Testis (tissue), 3 donors: ENCODE data around the gene CLEC2D. TPM values are rescaled to one million over a fixed set of nuclear protein-coding genes. Genes with fewer than 3 reads are reported as not detected.
A peak's percentile ranks its signal among the peaks of the same experiment; 100 is the strongest.

ENCODE experiments used
- DNase-seq: peaks from one replicate; pipeline ENCODE4 v3.0.0-alpha.2; 2019
- H3K27ac ChIP-seq, 2 donors: fragments of 200-600 bp; sonication (generic); one replicate each; pipeline ENCODE4 v1.5.1; 2019
- H3K27me3 ChIP-seq: fragments of 200-600 bp; sonication (generic); one replicate; pipeline ENCODE4 v1.5.1; 2019
- H3K36me3 ChIP-seq: fragments of 200-600 bp; sonication (generic); one replicate; pipeline ENCODE4 v1.5.1; 2017; ENCODE audit warnings: low read depth; ENCODE audit errors: missing control alignments
- H3K4me1 ChIP-seq: fragments of 200-600 bp; sonication (generic); one replicate; pipeline ENCODE4 v1.5.1; 2019
- H3K4me3 ChIP-seq, 2 donors: fragments of 200-600 bp; sonication (generic); one replicate each; pipeline ENCODE4 v1.5.1; 2017 to 2019
- H3K9me3 ChIP-seq: fragments of 200-600 bp; sonication (generic); one replicate; pipeline ENCODE4 v1.5.1; 2017
- CTCF ChIP-seq, 3 experiments: fragments of 450-650 bp in 2 of 3; fragments of 200-600 bp in 1 of 3; sonication (generic) in 1 of 3; IDR thresholded peaks; one replicate each; pipeline ENCODE4 v1.5.1; 2016 to 2019; ENCODE audit warnings: antibody characterized with exemption in 3 of 3, mild to moderate bottlenecking in 2 of 3, moderate library complexity in 1 of 3
- POLR2A ChIP-seq: fragments of 450-650 bp; IDR thresholded peaks from one replicate; pipeline ENCODE4 v1.6.1; 2017; ENCODE audit warnings: antibody characterized with exemption, mild to moderate bottlenecking, moderate library complexity
- WGBS, 2 donors: methylation state at CpG; one replicate each; pipeline ENCODE4 v1.1.5; 2018; 5-methylcytosine and 5-hydroxymethylcytosine counted together
- intact Hi-C: fragments of 100-400 bp; cut with DNase I; formaldehyde crosslinking; loops from one replicate; pipeline ENCODE4 v1.15.1; 2023; ENCODE audit warnings: low total_unique reads
- polyA plus RNA-seq: library from polyadenylated mRNA; stranded (reverse); fragments of 350-450 nt; fragmentation: Illumina TruSeq; extraction: RNeasy Lipid Tissue Mini Kit (QIAGEN cat#74804); gene quantifications from one replicate; pipeline ENCODE4 v1.2.3, GENCODE V29; 2014; ENCODE audit warnings: low read depth, low replicate concordance; ENCODE audit not compliant: insufficient read depth
- small RNA-seq, 2 donors: library from RNA; depleted of rRNA; stranded (forward); fragments of <200 nt; gene quantifications; one replicate each; pipeline ENCODE3, GENCODE V24; 2016
- total RNA-seq, 2 donors: library from RNA; depleted of rRNA; stranded (reverse); fragments of >200 nt; gene quantifications; one replicate each; pipeline ENCODE4 v1.2.3, GENCODE V29; 2016

CLEC2D gene
- total and polyA plus RNA-seq, 3 donors from 2014 or later = 25.5 to 36.3 (median 32.1) TPM

- no peaks in the 10 kb centered on the region for H3K9me3 ChIP-seq
- no peak for DNase-seq
- peak overlapping the region in 1 of 2 donors; percentile 61 for H3K27ac ChIP-seq
- peak overlapping the region; percentile 51 to 59 for H3K4me3 ChIP-seq
- H3K4me1 ChIP-seq = no peaks in the 10 kb centered on the region
- no peaks in the 10 kb centered on the region for H3K27me3 ChIP-seq
- WGBS, 2 donors = 49 to 59% methylated on average over 7 of the region's 7 CpGs
- intact Hi-C loops = no loop called here
- H3K36me3 ChIP-seq = no peaks in the 10 kb centered on the region
- TF ChIP-seq CTCF (IDR thresholded peaks at IDR 0.05) (no peak), POLR2A (no peak)
These were observed 70.7 kb downstream of the CLEC2D start for GRCh38 chr12:9740106-9740750.

- DNase-seq = no peak
- no peaks in the 10 kb centered on the region for H3K4me1 ChIP-seq
- no peak overlapping the region for H3K27ac ChIP-seq
- H3K4me3 ChIP-seq = no peak overlapping the region
- no peak for TF ChIP-seq POLR2A
- no peaks in the 10 kb centered on the region for H3K27me3 ChIP-seq
- intact Hi-C loops = no loop called here
- 81 to 85% methylated on average over 4 of the region's 4 CpGs for WGBS, 2 donors
- no peaks in the 10 kb centered on the region for H3K9me3 ChIP-seq
- H3K36me3 ChIP-seq = no peaks in the 10 kb centered on the region
These were observed 72.2 kb downstream of the CLEC2D start for GRCh38 chr12:9741726-9742125.

GRCh38 chr12:9742661-9743060 is 73.1 kb downstream of the CLEC2D start:
- WGBS, 2 donors = 45 to 78% methylated on average over 5 of the region's 5 CpGs
- no peak for DNase-seq
- TF ChIP-seq CTCF (IDR thresholded peaks at IDR 0.05) (no peak), POLR2A (no peak)
- Histone ChIP-seq H3K27ac (no peak overlapping the region), H3K9me3 (no peaks in the 10 kb centered on the region), H3K4me3 (no peak overlapping the region), H3K27me3 (no peaks in the 10 kb centered on the region), H3K36me3 (no peaks in the 10 kb centered on the region), H3K4me1 (no peaks in the 10 kb centered on the region)
- intact Hi-C loops = no loop called here

GRCh38 chr12:9745199-9745598 is 75.7 kb downstream of the CLEC2D start:
- H3K27ac ChIP-seq = no peak overlapping the region
- no peak overlapping the region for H3K4me3 ChIP-seq
- no peak for TF ChIP-seq CTCF (IDR thresholded peaks at IDR 0.05)
- TF ChIP-seq POLR2A = no peak
- intact Hi-C loops = no loop called here
- H3K27me3 ChIP-seq = no peaks in the 10 kb centered on the region
- no peak for DNase-seq
- H3K9me3 ChIP-seq = no peaks in the 10 kb centered on the region
- H3K36me3 ChIP-seq = no peaks in the 10 kb centered on the region
- H3K4me1 ChIP-seq = no peaks in the 10 kb centered on the region
- WGBS, 2 donors = 68 to 79% methylated on average over 3 of the region's 3 CpGs

Small RNA genes lying within 50 kb of the gene (small RNA-seq; reads per million reads assigned to genes)
- gene AC010186.4 (0 reads per million in 2 donors), gene RNU6-700P (0 reads per million in 2 donors)

Other genes starting within 250 kb of the CLEC2D start
- gene KLRB1, start 61.8 kb upstream of the CLEC2D start, total RNA-seq = under 1 TPM in 1 of 2 donors, not detected in 1; 0.25 TPM
- gene KLRB1, start 61.8 kb upstream of the CLEC2D start, polyA plus RNA-seq = 1.5 TPM
- not detected for gene CLECL1, start 63.4 kb downstream of the CLEC2D start, total RNA-seq
- 1.4 TPM for gene CLECL1, start 63.4 kb downstream of the CLEC2D start, polyA plus RNA-seq
- gene CD69, start 91.2 kb downstream of the CLEC2D start, total RNA-seq = 1 to 10 TPM; 2.1 to 3.0 TPM
- 3.3 TPM for gene CD69, start 91.2 kb downstream of the CLEC2D start, polyA plus RNA-seq
- 1 to 10 TPM in 1 of 2 donors, under 1 TPM in 1; 0.43 to 1.0 TPM for gene KLRF1, start 157.8 kb downstream of the CLEC2D start, total RNA-seq
- gene KLRF1, start 157.8 kb downstream of the CLEC2D start, polyA plus RNA-seq = 1.2 TPM
- 1 to 10 TPM; 1.2 to 5.1 TPM for gene CLEC2B, start 199.6 kb downstream of the CLEC2D start, total RNA-seq
- 3.3 TPM for gene CLEC2B, start 199.6 kb downstream of the CLEC2D start, polyA plus RNA-seq
- under 1 TPM in 1 of 2 donors, not detected in 1; 0.79 TPM for gene KLRF2, start 211.8 kb downstream of the CLEC2D start, total RNA-seq
- gene KLRF2, start 211.8 kb downstream of the CLEC2D start, polyA plus RNA-seq = not detected